Activated CD4-positive, CD25-positive, alpha-beta regulatory T cell (primary cell): ENCODE data around the gene PHLDA2.
"Not testable (repeated sequence)": the region's sequence is repeated elsewhere in the genome, so short reads cannot be mapped to it uniquely, and the experiment has no call there.

Experiments
- DNase-seq, 4 experiments: peaks; one replicate each; lab custom pipeline; 2025; lab: John Stamatoyannopoulos, UW

Gene PHLDA2

DNA sequence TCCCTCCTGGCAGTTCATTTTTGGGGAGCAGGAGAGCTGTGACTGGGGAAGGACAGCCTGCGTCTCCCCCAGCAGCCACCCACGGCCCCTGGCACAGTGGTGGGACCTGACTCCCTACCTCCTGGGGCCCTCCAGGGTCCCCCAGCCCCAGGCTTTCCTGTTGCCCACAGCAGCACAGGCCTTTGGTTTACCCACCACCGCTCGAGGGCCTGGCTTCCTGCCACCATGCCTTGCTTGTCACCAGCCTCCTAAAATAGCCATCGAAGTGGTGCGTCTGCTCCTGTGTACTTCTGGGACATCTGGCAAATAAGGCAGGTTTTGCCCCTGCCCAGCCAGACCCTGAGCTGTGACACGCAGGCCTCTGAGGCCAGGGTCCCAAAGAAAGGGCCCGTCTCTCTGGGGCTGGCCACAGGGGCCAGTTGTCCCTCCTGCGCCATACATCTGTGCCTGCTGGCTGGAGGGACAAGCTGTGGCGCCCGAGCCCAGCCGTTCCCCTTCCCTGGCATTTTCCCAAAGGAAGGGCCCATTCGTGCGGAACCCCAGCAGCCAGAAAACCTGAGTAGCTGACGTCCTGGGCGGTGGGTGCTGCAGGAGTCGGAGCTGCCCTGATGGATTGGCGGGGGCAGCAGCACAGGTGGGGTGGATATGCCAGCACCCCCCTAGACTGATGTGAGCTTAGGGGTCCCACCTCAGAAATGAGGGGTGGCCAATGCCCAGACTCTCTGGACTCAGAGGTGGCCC lies 14.6 kb downstream of the PHLDA2 start:
- no peak for DNase-seq

DNA sequence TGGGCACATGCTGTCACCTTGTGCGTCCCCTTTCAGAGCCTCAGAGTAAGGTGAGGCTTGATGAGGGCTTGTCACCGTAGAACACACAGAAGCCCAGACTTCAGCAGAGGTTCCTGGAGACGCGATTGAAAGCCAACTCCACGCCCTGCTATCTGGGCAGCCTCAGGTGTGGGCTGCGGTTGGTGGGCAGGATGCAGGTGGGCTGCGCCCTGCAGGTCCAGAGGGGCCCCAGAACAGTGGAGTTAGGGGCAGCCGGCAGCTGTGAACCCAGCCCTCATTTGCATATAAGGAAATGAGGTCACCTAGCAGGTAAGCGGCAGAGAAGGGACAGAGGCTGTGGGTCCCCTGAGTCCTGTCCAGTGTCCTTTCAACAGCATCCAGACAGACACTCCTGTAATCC lies 15.4 kb downstream of the PHLDA2 start:
- no peak for DNase-seq

GRCh38 chr11:2913019-2913431 lies 16.2 kb downstream of the PHLDA2 start:
- DNase-seq, result no peak

- DNase-seq, result no peak
These were observed 16.7 kb downstream of the PHLDA2 start for GRCh38 chr11:2912498-2912897.

- no peak for DNase-seq
These were observed 17.3 kb downstream of the PHLDA2 start for GRCh38 chr11:2911785-2912391.

GRCh38 chr11:2911088-2911784 lies 18.0 kb downstream of the PHLDA2 start:
- no peak for DNase-seq

DNA sequence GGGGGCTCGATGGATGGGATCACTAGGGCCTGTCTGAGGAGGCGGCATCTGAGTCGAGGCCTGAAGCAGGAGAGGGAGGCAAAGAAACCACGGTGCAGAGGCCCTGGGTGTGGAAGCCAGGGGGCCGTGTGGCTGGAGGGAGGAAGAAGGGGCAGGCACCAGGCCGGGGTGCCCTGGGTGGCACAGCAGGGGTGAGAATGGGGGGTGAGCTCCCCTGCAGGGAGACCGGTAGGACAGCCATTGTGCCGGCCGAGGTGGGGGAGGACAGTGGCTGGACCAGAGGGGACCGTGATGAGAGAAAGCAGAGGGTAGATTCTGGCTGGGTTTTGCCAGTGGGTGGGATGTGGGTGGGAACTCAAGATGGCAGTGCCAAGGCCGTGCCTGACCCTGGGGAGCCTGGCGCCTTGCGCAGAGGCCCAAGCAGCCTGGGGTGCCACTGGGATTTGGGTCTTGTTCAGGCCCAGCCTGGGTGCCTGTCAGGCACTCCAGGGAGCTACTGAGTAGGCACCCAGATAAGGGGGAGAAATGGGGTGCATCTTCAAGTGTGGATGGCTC lies 18.7 kb downstream of the PHLDA2 start:
- DNase-seq, result no peak

DNA sequence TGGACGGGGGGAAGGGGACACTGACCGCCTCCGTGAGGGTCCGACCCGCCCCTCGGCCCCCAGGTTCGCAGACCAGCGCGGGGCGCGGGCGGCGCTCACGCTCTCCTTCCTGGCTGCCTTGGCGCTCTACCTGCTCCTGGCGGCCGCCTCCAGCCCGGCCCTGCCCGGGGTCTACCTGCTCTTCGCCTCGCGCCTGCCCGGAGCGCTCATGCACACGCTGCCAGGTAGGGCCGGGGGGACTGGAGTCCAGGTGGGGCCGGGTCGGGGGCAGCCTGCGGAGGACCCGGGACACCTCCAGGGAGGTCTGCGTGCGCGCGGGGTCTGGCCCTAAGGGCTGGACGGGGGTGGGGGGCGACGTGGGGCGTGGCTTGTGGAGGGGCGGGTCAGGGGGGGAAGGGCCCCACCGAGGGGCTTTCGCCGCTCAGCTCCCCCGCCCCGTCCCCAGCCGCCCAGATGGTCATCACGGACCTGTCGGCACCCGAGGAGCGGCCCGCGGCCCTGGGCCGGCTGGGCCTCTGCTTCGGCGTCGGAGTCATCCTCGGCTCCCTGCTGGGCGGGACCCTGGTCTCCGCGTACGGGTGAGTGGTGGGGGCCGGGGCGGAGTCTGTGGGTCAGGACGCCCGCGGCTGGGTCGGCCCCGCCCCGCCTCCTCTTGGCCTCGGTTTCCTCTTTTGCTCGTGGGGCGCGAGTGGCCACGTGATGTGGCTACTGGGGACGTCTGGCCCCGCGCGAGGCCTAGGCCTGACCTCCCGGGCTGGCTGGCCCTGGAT lies 19.9 kb downstream of the PHLDA2 start:
- DNase-seq, result no peak

DNA sequence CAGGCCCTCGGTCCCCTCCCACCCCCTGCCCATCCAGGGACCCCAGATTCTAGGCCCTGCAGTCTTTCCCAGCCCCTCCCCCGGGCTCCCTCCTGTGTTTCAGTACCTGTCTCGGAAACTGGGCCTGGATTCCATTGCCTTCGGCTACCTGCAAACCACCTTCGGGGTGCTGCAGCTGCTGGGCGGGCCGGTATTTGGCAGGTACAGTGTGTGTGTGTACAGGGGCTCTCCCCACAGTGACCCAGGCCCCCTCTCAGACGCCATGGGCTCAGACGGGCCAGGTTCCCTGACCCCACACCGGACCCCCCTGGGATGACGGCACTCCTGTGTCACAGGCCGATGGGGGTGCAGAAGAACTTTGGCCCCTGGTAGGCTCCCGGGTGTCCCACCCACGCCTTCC lies 21.1 kb downstream of the PHLDA2 start:
- no peak for DNase-seq

GRCh38 chr11:2905299-2905698 lies 23.9 kb downstream of the PHLDA2 start:
- DNase-seq, result not testable (repeated sequence)

DNA sequence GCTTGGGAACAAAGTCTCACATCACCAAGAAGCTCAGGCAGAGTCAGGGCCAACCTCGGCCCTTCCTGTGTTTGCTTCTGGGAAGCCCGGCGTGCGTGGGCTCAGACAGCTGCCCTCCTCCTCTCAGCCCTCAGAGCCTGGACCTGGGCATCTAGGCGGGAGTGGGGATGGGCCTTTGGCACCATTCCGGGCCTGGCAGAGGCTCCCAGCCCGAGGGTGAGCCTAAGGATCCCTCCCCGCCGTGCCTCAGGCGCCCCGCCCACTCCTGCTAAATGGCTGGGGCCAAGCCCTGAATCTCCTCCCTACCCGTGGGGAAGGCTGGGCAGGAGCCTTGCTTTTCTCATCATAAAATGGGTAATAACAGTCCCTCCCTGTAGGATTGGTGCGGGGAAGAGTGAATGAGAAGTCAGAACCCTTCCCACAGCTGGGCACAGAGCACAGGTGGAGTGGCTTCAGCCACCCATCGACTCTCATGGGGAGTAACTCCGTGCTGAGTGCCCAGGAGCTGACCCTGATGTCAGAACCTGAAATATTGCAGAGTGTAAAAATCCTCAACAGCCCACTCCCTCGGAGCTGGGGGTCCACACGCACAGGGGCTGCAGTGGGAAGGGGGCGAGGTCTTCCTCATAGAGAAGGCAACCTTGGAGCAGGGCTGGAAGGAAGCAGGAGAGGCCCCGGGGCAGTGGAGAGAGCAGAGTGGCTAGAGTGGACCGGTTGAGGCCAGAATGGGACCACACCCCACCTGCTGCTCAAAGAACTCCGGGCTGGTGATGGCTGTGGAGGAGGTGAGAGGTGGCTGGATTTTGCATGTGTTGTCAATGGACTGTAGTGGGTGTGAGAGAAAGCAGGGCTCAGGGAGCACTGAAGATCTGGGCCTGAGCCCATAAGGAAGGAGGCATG lies 24.8 kb downstream of the PHLDA2 start:
- DNase-seq, result no peak

- no peak for DNase-seq
These were observed 25.6 kb downstream of the PHLDA2 start for GRCh38 chr11:2903672-2904011.

GRCh38 chr11:2902784-2903671 lies 26.2 kb downstream of the PHLDA2 start:
- no peak for DNase-seq

- peak; percentile 76 to 83 (median 80) for DNase-seq
These were observed 27.1 kb downstream of the PHLDA2 start for GRCh38 chr11:2901854-2902783.

- DNase-seq, result no peak
These were observed 27.9 kb downstream of the PHLDA2 start for GRCh38 chr11:2901196-2901796.

DNA sequence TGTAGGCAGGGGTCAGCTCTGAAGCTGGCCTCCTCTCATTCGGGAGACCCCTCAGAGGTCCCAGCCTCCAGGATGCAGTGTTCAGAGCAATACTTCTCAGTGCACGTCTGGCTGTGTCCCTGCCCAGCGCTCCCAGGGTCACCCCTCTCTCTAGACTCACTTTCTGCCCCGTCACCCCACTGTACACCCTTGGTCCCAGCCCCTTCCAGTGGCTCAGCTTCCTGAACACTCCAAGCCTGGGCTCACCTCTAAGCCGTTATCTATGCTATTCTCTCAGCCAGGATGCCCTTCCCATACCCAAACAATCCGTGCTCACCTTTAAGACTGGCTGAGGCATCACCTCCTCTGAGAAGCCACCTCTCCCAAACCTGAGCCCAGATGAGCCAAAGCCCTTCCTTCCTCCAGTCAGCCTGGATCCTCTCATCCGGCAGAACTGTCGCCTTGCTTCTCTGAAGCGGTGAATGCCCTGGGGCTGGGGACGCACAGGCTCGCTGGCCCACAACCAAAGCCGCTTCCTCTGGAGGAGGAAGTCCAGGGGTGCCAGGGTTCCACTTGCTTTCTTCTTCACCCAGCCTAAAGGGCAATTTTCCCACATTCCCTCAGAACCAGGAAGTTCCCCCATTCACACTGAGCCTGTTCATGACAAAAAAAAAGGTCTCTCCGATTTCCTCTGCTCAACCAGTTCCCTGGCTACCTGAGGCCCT lies 30.0 kb downstream of the PHLDA2 start:
- no peak for DNase-seq

- peak in 1 of 4 experiments; percentile 25 for DNase-seq
These were observed 30.7 kb downstream of the PHLDA2 start for GRCh38 chr11:2898366-2899079.
